GM21528 (cell line): Measurements from ENCODE around the gene SMIM38.

Source experiments
- ATAC-seq: cut with Tn5 transposase; IDR thresholded peaks from one replicate; pipeline ENCODE4 v1.9.1; 2021; ENCODE audit warnings: mild to moderate bottlenecking, moderate library complexity; ENCODE audit not compliant: unreplicated experiment, low FRiP score

Gene SMIM38

DNA sequence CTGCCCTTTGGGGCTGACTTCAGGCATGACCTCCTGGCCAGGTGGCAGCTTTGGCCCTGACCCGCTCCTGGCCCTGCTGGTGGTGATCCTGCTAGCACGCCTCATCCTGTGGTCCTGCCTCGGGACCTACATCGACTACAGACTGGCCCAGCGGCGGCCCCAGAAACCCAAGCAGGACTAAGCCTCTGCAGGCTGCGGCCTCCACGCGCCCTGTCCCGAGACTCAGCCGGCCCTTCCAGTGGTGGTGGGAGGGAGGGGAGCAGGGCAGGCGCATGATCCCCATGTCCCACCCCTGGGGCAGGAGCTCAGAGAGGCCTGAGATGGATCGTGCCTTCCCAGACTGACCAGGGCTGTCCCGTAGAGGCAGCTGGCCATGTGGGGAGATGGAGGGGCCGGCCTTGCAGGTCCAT is 2.1 kb downstream of the SMIM38 start:
- no peak for ATAC-seq

DNA sequence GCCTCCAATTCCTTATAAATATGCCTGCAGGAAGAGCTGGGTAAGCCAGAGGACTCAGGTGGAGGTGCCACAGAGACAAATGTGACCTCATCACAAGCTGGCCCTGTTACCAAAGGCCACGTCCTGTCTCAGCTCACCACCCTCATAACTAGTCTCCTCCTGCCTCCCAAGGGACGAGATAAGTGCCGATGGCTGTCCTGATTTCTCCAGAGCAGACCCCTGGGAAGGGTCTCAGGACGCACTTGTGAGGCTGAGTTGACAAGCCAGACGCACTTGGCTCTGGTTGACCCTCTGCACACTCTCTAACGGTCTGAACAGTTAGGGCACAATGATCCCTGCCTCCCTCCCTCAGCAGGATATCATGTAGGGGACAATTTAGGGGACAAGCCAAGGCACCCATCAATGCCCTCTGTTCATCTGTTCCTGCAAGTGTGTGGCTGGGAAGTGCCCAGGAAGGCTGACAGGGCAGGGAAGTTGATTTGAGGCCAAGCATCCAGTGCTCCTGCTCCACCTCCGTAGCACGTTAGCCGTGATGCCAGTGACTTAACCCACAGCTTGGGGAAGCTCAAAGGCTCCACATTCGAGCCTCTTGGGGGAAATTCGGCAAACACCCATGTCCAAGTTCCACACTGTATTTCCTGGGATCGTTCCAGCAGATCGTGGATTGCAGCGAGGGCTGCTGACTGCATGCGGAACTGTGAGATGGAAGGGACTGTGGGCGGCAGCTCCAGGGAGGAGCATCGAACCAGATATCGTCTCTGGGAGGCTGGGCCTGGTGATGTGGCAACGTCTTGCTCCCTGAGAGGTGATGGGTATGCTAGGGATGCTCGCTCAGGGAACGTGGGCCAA is 2.8 kb downstream of the SMIM38 start:
- no peak for ATAC-seq

DNA sequence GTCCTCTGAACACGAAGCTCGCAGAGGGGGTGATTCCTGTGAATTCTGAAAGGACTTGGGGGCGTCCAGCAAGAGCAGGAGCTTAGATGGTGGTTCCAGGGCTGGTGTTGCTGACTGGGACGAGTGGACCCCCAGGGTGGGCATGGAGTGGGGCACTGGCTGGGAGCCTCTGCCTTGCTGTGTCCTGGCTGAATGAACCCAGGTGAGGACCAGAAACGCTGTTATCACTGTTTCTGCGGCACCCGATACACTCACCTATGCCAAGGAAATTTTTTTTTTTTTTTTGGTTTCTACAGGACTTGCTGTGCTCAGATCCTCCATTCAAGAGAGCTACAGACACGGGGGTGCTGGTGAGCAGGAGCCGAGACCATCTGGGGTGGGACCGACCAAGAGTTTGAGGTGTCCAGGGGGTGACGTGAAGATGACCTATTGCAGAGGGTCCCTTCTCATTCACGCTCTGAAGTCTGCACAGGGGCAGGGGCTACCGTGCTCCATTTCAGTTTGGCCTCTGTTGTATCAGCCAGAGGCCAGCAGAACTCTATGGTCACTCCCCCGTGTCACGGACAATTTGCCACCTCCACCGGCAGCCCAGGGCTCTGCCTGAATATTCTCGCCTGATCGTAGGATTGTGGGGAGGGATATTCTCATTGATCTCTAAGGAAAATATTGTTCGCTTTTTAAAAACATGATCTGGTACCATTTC is 3.6 kb downstream of the SMIM38 start:
- no peak for ATAC-seq

DNA sequence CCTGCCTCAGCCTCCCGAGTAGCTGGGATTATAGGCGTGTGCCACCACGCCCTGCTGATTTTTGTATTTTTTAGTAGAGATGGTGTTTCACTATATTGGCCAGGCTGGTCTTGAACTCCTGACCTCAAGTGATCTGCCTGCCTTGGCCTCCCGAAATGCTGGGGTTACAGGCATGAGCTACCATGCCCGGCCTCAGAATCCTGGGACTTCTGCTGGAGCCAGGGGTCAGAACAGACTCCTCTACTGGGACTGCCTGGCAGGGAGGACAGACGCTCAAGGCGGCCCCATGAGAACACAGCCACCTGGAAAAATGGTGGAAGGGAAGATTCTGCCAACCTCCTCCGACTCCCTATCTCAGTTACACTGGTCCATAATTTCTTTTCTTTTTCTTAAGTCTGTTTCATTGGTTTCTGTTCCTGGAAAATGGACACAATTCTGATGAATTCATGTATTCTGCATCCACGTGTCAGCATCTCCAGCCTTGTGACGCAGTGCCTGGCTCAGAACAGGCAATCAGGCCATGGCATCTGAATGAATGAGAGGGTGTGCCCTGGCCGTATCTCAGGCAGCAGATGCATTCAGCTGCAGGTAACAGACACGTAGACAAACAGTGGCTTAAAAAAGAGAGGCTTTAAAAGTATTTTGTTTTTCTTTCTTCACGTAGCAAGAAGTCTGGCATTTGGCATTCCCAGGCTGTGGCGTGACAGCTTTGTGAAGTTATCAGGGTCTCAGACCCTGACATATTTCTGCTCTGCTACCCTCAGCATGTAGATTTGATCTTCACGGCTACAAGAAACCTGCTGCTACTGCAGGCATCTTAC is 4.8 kb downstream of the SMIM38 start:
- no peak for ATAC-seq

DNA sequence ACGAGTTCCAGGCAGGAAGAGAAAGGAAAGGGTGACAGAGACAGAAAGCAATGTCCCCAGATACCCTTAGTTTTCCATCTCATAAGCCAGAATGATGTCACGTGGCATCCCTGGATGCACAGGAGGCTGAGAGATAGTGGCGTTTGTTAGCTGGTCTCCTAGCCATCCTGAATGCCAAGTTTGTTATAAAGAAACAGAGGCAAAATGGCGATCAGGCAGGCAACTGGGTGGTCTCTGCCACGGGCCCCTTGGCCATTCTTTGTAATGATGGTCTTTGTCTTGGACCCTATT is 5.3 kb downstream of the SMIM38 start:
- no peak for ATAC-seq

DNA sequence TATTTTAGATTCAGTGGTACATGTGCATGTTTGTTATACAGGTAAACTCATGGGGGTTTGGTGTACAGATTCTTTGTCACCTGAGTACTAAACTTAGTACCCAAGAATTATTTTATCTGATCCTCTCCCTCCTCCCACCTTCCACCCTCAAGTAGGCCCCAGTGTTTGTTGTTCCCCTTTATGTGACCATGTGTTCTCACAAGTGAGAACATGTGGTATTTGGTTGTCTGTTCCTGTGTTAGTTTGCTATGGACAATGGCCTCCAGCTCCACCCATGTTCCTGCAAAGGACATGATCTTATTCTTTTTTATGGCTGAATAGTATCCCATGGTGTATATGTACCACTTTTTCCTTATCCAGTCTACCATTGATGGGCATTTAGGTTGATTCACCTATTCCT is 6.8 kb downstream of the SMIM38 start:
- ATAC-seq: no peak

DNA sequence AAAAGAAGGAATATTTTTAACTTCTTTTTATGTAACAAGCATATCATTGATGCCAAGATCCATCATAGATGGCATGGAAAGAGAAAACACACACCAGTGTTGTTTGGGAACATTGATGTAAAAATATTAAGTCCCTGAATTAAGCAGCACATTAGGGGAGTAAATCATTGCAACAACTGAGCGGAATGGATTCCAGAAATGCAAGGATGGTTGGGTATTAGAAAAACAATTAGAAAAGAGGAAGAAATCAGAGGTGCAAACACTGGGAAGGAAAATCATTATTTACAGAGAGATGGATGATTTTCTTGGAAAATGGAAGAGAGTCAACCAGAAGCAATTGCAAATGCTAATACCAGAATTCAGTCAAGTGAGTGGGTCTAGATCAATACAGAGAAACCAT is 8.1 kb downstream of the SMIM38 start:
- no peak for ATAC-seq

DNA sequence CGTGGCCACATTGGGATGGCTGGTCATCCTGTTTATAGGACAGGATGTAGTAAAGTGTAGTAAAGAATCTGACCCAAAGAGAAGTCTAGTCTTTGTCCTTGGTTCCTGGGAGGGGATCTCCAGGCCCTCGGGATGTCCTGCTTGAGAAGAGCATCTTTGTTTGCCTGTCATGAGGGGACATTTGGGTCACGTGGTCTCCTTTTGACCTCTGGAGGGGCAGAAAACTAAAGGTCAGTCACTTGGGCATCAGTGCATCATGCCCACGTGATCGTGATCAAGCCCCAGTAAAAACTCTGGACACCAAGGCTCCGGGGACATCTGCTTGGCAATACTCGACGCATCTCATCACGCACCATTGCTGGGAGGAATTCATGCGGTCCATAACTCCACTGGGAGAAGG is 9.1 kb downstream of the SMIM38 start:
- no peak for ATAC-seq

DNA sequence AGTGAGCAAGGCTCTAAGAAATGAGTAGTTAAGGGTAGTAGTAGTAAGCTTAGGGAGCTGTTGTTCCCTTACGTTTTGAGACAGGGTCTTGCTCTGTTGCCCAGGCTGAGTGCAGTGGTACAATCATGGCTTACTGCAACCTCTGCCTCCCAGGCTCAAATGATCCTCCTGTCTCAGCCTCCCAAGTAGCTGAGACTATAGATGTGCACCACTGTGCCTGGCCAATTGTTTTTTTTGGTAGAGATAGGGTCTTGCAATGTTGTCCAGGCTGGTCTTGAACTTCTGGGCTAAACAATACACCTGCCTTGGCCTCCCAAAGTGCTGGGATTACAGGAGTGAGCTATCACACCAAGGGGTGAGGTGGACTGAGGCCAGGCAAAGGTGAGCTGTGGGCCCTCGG is 10.0 kb downstream of the SMIM38 start:
- no peak for ATAC-seq

DNA sequence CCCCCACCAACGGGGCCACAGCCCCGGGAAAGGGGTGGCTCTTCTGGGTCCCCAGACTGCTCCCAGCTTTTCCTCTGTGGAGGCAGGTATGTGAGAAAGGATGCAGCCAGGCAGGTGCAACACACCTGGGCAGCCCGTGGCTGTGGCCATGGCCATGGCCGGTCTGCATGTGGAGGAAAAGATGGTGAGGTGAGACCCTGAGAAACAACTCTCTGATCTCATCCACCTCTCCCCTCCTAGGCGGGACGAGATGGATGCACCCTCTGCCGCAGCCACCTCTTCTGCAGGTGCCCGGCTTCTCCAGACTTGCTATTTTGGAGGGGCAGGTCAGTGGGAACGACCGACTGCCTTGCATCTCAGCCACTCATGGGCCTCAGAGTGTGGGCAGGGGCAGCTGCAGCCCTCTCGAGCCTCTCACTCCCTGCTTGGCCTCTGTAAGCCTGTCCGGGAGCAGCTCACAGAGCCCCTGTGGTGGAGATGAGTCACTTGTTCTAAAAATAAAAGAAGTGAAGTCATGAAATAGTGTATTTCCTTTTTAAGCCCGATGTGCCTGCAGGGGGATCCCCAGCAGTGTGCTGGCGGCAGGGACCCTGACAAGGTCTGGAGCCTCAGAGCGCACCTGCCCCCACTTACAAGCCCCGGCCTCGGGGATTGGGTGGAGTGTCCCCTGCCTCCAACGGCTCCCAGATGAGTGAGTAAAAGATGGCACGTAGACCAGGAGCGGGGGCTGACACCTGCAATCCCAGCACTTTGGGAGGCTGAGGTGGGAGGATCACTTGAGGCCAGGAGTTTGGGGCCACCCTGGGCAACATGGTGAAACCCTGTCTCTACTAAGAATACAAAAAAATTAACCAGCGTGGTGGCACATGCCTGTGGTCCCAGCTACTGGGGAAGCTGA is 10.7 kb downstream of the SMIM38 start:
- ATAC-seq: peak; percentile 83

DNA sequence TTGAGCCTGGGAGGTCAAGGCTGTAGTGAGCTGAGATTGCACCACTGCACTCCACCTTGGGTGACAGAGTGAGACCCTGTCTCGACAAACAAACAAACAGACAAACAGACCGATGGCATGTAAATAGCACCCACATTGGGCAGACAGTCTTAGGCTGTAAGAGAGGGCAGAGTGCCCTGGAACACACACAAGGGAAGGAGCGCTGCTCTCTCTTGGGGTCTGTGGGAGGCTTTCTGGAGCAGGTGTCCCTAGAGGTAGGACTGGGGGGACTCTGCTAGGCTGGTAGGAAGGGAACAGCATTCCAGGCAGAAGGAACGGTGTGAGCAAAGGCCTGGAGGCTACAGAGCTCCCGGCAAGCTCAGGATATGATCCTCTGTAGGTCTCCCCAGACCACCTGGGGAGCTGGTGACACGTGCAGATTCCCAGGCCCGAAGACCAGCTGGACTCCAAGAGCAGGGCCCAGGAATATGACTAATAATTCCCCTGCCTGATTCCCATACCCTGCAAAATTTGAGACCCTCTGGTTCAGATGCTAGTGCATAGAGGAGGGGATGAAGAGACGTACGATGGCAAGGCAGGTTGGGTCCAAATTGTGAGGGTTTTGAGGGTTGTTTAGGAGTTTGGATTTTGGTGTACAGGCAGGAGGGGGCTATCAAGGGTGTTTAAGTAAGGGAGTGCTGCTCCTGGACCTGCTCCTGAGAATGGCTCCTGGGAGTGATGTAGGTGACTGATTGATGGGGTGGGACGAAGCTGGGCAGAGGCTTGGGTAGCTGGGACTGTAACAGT is 11.6 kb downstream of the SMIM38 start:
- no peak for ATAC-seq

DNA sequence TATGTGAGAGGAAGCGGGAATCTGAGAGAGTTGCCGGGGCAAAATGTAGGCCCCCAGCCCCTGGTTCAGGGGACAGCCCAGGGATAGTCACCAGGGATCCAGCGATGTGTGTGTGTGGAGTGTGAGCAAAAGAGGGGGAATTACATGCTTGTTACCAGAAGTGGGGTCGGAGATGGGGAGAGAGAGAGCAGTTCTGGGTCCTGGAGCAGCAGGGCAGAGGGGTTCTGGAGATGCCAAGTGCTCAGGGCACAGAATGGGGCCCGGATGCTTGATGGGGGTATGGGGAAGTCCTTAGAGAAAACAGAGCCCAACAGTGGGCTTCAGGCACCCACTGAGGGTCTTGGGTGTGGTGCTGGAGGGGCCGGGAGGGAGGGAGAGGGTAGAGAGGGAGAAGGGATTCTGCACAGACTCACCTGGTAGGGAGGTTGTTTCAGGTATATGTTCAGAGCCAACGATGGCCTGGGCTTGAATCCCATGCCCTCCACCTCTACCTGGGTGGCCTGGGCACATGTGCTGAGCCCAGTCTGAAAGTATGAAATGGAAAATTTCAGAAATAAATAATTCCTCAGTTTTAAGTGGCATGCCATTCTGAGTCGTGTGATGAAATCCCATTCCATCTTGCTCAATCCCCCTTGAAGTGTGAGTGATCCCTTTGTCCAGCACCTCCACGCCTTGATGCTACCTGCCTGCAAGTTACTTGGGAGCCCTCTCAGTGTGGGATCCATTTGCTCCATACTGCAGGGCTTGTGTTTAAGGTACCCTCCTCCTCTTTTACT is 12.4 kb downstream of the SMIM38 start:
- no peak for ATAC-seq

DNA sequence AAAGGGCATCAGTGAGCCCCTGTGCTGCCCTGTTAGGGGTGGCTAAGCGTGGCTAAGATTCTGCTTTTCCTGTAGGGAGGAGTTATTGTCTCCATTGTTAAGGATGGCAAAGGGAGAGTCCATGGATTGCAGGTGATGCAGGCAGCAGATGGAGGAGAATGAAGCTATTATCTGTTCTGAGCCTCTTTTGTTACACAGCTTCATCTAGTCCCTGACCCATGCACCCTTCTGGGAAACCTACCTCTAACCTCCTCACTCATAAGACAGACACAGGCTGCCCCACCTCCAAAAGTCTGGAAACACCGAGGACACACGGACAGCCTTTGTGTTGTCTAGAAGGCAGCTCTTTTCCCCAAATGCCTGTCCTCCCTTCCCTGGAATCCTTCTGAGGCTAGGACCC is 13.7 kb downstream of the SMIM38 start:
- no peak for ATAC-seq

DNA sequence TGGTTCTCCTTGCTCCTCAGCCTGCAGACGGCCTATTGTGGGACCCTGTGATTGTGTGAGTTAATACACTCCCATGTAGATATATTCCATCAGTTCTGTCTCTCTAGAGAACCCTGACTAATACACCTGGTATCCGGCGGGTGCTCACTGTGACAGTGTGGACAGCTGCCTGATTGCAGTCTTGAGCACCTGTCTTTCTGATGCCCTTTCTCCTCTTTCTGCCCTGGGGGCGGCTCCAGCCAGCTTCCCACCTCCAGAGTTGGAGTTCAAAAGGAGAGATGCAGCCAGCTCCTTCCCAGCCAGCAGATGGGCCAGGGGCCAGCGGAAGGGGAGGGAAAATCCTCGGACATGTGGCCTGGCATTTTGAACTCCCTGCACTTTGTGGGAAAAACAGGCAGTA is 15.0 kb downstream of the SMIM38 start:
- ATAC-seq: no peak

DNA sequence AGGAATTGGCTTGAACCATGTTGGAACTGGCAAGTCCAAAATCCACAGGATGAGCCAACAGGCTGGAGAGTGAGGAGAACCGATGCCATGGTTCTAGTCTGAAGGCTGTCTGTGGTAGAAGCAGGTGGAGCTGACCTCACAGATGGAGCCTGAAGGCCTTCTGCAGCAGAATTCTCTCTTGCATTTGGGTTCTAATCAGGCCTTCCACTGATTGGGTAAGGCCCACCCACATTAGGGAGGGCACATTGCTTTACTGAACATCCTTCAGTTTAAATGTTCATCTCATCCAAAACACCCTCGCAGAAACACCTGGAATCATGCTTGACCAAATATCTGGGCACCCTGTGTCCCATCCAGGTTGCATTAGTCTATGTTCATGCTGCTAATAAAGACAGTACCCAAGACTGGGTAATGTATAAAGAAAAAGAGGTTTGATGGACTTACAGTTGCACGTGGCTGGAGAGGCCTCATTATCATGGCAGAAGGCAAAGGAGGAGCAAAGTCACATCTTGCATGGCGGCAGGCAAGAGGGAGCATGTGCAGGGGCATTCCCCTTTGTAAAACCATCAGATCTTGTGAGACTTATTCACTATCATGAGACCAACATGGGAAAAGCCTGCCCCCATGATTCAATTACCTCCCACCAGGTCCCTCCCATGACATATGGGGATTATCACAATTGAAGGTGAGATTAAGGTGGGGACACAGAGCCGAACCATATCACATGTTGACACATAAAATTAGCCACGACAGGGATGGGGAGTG is 15.9 kb downstream of the SMIM38 start:
- no peak for ATAC-seq

DNA sequence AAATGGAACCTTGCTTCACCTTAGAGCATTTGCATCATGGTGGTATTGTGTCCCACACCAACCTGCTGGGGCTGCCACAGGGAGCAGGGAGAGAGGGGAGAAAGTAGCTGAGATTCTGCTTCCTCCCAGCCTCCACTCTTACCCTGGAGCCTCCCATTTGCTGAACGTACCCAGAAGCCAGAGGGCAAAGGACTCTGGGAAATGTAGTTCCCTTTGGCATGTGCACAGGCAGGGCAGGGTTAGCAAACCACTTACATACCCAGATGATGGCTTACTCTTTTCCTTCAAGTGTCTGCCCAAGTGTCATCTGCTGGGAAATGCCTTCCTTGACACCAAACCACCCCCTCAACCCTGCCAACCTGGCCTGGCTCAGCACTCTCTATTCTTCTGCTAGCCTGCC is 16.9 kb downstream of the SMIM38 start:
- no peak for ATAC-seq

DNA sequence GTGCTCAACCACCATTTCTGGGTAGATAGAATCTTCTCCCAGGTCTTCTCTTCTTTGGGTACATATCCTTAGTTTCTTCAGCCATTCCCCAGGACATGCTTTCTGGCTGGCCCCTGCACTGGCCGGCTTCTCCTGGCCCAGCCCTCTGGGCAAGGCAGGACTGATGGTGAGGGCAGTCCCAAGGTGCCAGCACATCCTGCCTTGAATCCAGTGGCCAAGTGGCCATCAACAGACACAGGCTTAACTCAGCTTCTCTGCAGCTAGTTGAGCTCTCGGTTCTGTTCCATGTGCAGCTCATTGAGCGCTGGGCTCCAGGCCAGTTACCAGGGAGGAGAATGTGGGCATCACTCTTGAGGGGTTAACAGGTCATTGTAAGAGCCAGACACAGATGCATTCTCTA is 17.6 kb downstream of the SMIM38 start:
- no peak for ATAC-seq

DNA sequence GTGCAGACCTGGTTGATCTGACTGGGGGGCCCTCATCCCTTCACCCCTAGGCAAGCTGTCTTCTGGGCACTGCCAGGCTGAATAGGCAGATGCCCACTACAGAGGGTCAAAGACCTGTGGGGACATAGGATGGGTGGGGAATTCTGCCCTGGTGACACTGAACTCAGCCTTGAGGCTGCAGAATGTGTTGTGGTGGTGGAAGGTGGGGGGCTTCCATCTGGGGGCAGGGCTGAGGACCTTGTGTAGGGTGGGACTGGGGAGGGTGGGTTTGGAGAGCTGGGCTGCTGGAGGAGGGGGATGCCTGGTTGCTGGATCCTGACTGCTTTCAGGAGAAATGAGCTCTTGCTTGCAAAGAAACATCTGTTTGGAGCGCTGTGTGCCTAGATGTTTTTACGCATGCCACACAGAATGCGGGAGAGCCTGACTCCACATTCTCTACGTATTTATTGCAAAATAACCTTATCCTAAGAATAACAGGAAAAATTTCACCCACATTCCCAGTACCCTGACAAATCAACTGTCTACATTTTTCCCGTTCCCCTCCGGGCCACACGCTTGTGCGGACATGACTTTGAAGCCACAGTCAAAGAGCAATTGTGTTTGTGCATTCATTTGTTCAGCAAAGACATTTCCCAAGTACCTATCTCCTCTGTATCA is 18.3 kb downstream of the SMIM38 start:
- no peak for ATAC-seq
